ENCODE data around the gene GID8. TPM values are rescaled to one million over a fixed set of nuclear protein-coding genes. Genes with fewer than 3 reads are reported as not detected.

Gene GID8
- total and polyA plus RNA-seq, 2 of the 13 experiments (the other 11 are each of a cell fraction or from before 2014, with no cell fraction given), result 39.6 to 59.8 TPM

DNA sequence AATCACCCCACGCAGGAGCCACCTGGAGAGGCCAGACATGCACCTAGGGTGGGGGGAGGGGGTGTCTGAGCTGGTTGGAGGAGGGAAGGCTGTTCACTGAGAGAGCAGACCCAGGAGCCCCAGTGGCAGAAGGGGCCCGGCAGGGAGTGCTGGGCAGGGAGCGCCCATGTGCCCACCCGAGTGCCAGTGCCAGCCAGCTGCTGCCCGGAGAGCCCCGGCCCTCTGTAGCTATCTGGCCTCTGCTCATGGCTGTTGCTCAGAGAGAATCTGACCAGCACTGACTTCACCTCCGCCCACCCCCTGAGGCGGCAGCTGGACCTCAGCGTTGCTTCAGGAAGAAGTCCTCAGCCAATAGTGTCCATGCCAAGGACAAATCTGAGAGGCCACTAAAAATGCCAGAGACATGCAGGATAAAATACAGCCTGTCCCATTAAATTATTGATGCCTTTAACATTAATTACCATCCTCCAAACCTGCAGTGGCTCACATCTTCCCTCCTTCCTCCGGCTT is 37.4 kb downstream of the GID8 start:
- ChIA-PET CTCF (ENCODE audit: low intra/inter-chr PET ratio, low total read pairs) (no interaction called here), POLR2A (no interaction called here)
- H3K9me3 ChIP-seq (ENCODE audit: low read length), result no peaks in the 10 kb centered on the region
- H3K27me3 ChIP-seq (ENCODE audit: control insufficient read depth in 1 of 2, insufficient read depth in 2 of 2, low read length in 2 of 2), result peaks cover 52 to 92% of the 10 kb centered on the region in 2 experiments
- no peak overlapping the region for H2AFZ ChIP-seq (ENCODE audit: low read length)
- no peak for TF ChIP-seq ATM (IDR thresholded peaks at IDR 0.05; ENCODE audit: borderline replicate concordance)
- TF ChIP-seq, protein P1, sequence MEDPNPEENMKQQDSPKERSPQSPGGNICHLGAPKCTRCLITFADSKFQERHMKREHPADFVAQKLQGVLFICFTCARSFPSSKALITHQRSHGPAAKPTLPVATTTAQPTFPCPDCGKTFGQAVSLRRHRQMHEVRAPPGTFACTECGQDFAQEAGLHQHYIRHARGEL (CRISPR knock-in tag; IDR thresholded peaks at IDR 0.05), result no peak
- no peak for TF ChIP-seq ZNF33B (CRISPR knock-in tag; IDR thresholded peaks at IDR 0.05)
- no peak for TF ChIP-seq GATA4 (IDR thresholded peaks at IDR 0.05; ENCODE audit: borderline replicate concordance, low read depth)
- no peak for TF ChIP-seq PAX8 (CRISPR knock-in tag; IDR thresholded peaks at IDR 0.05; ENCODE audit: borderline replicate concordance)
- TF ChIP-seq ZNF354B (CRISPR knock-in tag; IDR thresholded peaks at IDR 0.05), result no peak
- TF ChIP-seq ZSCAN20 (CRISPR knock-in tag; IDR thresholded peaks at IDR 0.05; ENCODE audit: borderline replicate concordance), result no peak
- TF ChIP-seq TSC22D2 (CRISPR knock-in tag; IDR thresholded peaks at IDR 0.05; ENCODE audit: borderline replicate concordance), result no peak
- no peak for TF ChIP-seq ZNF770 (CRISPR knock-in tag; IDR thresholded peaks at IDR 0.05)
- no peak for TF ChIP-seq HDAC6 (IDR thresholded peaks at IDR 0.05; ENCODE audit: low read depth, low read length)
- TF ChIP-seq PBX2 (CRISPR knock-in tag; IDR thresholded peaks at IDR 0.05), result no peak
- no peak for TF ChIP-seq ZNF256 (CRISPR knock-in tag; conservative IDR thresholded peaks at IDR 0.05)
- TF ChIP-seq ZSCAN12 (CRISPR knock-in tag; IDR thresholded peaks at IDR 0.05), result no peak
- TF ChIP-seq ZFP82 (CRISPR knock-in tag; IDR thresholded peaks at IDR 0.05; ENCODE audit: borderline replicate concordance), result no peak
- TF ChIP-seq, protein P2, sequence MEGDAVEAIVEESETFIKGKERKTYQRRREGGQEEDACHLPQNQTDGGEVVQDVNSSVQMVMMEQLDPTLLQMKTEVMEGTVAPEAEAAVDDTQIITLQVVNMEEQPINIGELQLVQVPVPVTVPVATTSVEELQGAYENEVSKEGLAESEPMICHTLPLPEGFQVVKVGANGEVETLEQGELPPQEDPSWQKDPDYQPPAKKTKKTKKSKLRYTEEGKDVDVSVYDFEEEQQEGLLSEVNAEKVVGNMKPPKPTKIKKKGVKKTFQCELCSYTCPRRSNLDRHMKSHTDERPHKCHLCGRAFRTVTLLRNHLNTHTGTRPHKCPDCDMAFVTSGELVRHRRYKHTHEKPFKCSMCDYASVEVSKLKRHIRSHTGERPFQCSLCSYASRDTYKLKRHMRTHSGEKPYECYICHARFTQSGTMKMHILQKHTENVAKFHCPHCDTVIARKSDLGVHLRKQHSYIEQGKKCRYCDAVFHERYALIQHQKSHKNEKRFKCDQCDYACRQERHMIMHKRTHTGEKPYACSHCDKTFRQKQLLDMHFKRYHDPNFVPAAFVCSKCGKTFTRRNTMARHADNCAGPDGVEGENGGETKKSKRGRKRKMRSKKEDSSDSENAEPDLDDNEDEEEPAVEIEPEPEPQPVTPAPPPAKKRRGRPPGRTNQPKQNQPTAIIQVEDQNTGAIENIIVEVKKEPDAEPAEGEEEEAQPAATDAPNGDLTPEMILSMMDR (CRISPR knock-in tag; IDR thresholded peaks at IDR 0.05), result no peak
- no peak for TF ChIP-seq SRSF1 (optimal IDR thresholded peaks at IDR 0.05; ENCODE audit: low read depth, low read length)
- TF ChIP-seq CEBPG (CRISPR knock-in tag; IDR thresholded peaks at IDR 0.05), result no peak
- TF ChIP-seq KDM3A (CRISPR knock-in tag; IDR thresholded peaks at IDR 0.05; ENCODE audit: low read depth), result no peak
- no peak overlapping the region for H3K27ac ChIP-seq (ENCODE audit: extremely low read length, insufficient read depth, low read length)
- no peak for DNase-seq (ENCODE audit: low spot score)
- FAIRE-seq, result no peak
- no TSS peak for BruUV-seq (replicated peaks)
- H3K36me3 ChIP-seq (replicated peaks in 1 of 2; ENCODE audit: control insufficient read depth in 1 of 2, insufficient read depth in 2 of 2, low read length in 2 of 2), result no peaks in the 10 kb centered on the region
- no peak overlapping the region for H3K4me3 ChIP-seq (replicated peaks in 1 of 3; ENCODE audit: insufficient read depth in 1 of 3, low read depth in 2 of 3, low read length in 3 of 3)
- H3K79me2 ChIP-seq (ENCODE audit: insufficient read depth, low read length), result no peaks in the 10 kb centered on the region
- intact Hi-C loops (cut with micrococcal nuclease; ENCODE audit: unreplicated experiment), result no loop called here
- ATAC-seq, result no peak
- 26% methylated on average over 8 of the region's 10 CpGs for WGBS (ENCODE audit: low lambda C conversion rate)
- H3K4me2 ChIP-seq (ENCODE audit: low read depth, low read length), result no peak overlapping the region
- no peaks in the 10 kb centered on the region; the same call in 1 of the 2 replicates for H4K20me1 ChIP-seq (ENCODE audit: insufficient read depth, low read length)
- no peak overlapping the region for H3K9ac ChIP-seq (ENCODE audit: insufficient read depth, low read depth, low read length)
- H3K4me1 ChIP-seq (ENCODE audit: insufficient read depth, low read length), result peaks cover 29% of the 10 kb centered on the region
- in situ Hi-C loops (cut with HindIII; ENCODE audit: extremely low pct_ligation_motif_present, low pct_unique_long_range_greater_than_20kb), result no loop called here
